ENCODE results near the gene MRPL24.

Gene MRPL24

GRCh38 chr1:156692925-156693847, 47.7 kb downstream of the MRPL24 start (continued):
- TF ChIP-seq ZNF48 (tag by site-specific recombination; IDR thresholded peaks at IDR 0.05) (no peak), ZNF677 (tag by site-specific recombination; IDR thresholded peaks at IDR 0.05) (no peak), ZNF433 (tag by site-specific recombination; IDR thresholded peaks at IDR 0.05; ENCODE audit: low read depth) (no peak), SETDB1 (IDR thresholded peaks at IDR 0.05; ENCODE audit: insufficient read length, low read length) (no peak), REPIN1 (tag by site-specific recombination; IDR thresholded peaks at IDR 0.05; ENCODE audit: low read depth) (no peak), ZNF239 (tag by site-specific recombination; IDR thresholded peaks at IDR 0.05) (no peak), WT1 (tag by site-specific recombination; IDR thresholded peaks at IDR 0.05) (peak; percentile 94), ZBTB48 (tag by site-specific recombination; IDR thresholded peaks at IDR 0.05) (peak; percentile 40; the same call in 1 of the 2 replicates), ZBTB17 (tag by site-specific recombination; IDR thresholded peaks at IDR 0.05) (peak; percentile 56), KLF10 (tag by site-specific recombination; IDR thresholded peaks at IDR 0.05) (no peak), ZBTB10 (tag by site-specific recombination; IDR thresholded peaks at IDR 0.05) (peak; percentile 86), HIC1 (tag by site-specific recombination; IDR thresholded peaks at IDR 0.05) (0 out of 2 replicates have a peak, but pooled peaks have one; percentile 2), ZIC2 (tag by site-specific recombination; IDR thresholded peaks at IDR 0.05) (0 out of 2 replicates have a peak, but pooled peaks have one; percentile 14), ZFP3 (tag by site-specific recombination; IDR thresholded peaks at IDR 0.05; ENCODE audit: low read depth) (no peak)

- no peak overlapping the region for H3K27ac ChIP-seq (ENCODE audit: extremely low read depth, low read depth, low read length)
- peaks cover 16% of the 10 kb centered on the region for H3K4me1 ChIP-seq (ENCODE audit: control insufficient read depth, insufficient read depth, low read length)
- H3K4me3 ChIP-seq (ENCODE audit: low read depth, low read length) = no peak overlapping the region
- H3K9me3 ChIP-seq (ENCODE audit: control insufficient read depth, insufficient read depth, low read depth, low read length) = no peaks in the 10 kb centered on the region
- ChIA-PET CTCF (interaction anchor here (0.7 to 21.1 kb wide), 10 partner anchors 14 to 197 kb away, joined by 4 to 579 read pairs (median 149); partner anchors contain the start of genes CRABP2, INSRR, ISG20L2 and METTL25B), POLR2A (interaction anchor here (0.8 to 3.9 kb wide), 4 partner anchors 8 to 36 kb away, joined by 3 to 29 read pairs (median 4); partner anchors contain the start of genes ISG20L2 and METTL25B)
- TF ChIP-seq IKZF3 (tag by site-specific recombination; IDR thresholded peaks at IDR 0.05) (0 out of 2 replicates have a peak, but pooled peaks have one; percentile 10), HIC1 (tag by site-specific recombination; IDR thresholded peaks at IDR 0.05) (peak; percentile 61), ZNF416 (tag by site-specific recombination; IDR thresholded peaks at IDR 0.05) (no peak)
- H3K36me3 ChIP-seq (ENCODE audit: control insufficient read depth in 2 of 2, insufficient read depth in 1 of 2, low read length in 2 of 2) = no peaks in the 10 kb centered on the region
These were observed 48.4 kb downstream of the MRPL24 start for GRCh38 chr1:156692441-156692924.

All from HEK293 (cell line).